K562 (cell line): Measurements from ENCODE around the gene TGFBR2. TPM values are rescaled to one million over a fixed set of nuclear protein-coding genes. Genes with fewer than 3 reads are reported as not detected.

Experiments used
- ATAC-seq: fragments of 200-7000 bp; cut with Tn5 transposase; 3 replicates; pipeline ENCODE4 v1.9.1; 2020; ENCODE audit warnings: moderate library complexity
- BruUV-seq: library from RNA; stranded (reverse); fragments of 400-500 nt; replicated peaks from 2 replicates; lab custom pipeline; 2021; lab: Mats Ljungman, UMichigan
- CTCF ChIA-PET: fragments of 300-600 bp; formaldehyde crosslinking; extraction: SDS; loops from one replicate; lab custom pipeline; 2021; ENCODE audit warnings: low intra/inter-chr PET ratio; lab: Yijun Ruan, JAX
- POLR2A ChIA-PET: fragments of 300-600, 350-650 bp; sonication (Branson Sonifier 250); formaldehyde crosslinking; extraction: SDS; loops from one replicate; lab custom pipeline; 2021; ENCODE audit warnings: antibody characterized with exemption, inconsistent platforms; lab: Yijun Ruan, JAX
- DNase-seq, 4 experiments: peaks; one replicate each; pipeline versions ENCODE4 v3.0.0 to v3.0.0-alpha.2; 2011 to 2018; ENCODE audit warnings: low spot score in 3 of 4, mixed read lengths in 3 of 4; ENCODE audit errors: extremely low read depth in 1 of 4
- FAIRE-seq: peaks from 2 replicates; lab custom pipeline; 2011; peaks lifted over from hg19 to GRCh38; lab: Jason Lieb, UNC
- H2AFZ ChIP-seq: 2 replicates; pipeline ENCODE4 v1.6.0; 2011; ENCODE audit warnings: low read depth, low read length, control low read depth, inconsistent platforms
- H3K27ac ChIP-seq: fragments of 200-600 bp; 3 replicates; pipeline ENCODE4 v1.8.0; 2011; ENCODE audit warnings: low read depth, mild to moderate bottlenecking, control low read depth, inconsistent platforms, low read length, moderate library complexity, mixed read lengths; ENCODE audit errors: extremely low read depth
- H3K27me3 ChIP-seq, 2 experiments: fragments of 300-600 bp in 1 of 2; 2 replicates in 1 of 2; 3 replicates in 1 of 2; pipeline versions ENCODE4 v1.6.0 to v1.8.0; 2011; ENCODE audit warnings: inconsistent platforms in 2 of 2, low read length in 2 of 2, mild to moderate bottlenecking in 1 of 2, mixed read lengths in 1 of 2, moderate library complexity in 1 of 2; ENCODE audit not compliant: control insufficient read depth in 2 of 2, insufficient read depth in 2 of 2
- H3K36me3 ChIP-seq: fragments of 300-600 bp; 3 replicates; pipeline ENCODE4 v1.8.0; 2011; ENCODE audit warnings: mild to moderate bottlenecking, low read length, inconsistent platforms; ENCODE audit not compliant: control insufficient read depth, insufficient read depth
- H3K4me1 ChIP-seq, 2 experiments: fragments of 200-600 bp in 1 of 2; replicated peaks in 1 of 2; 2 replicates in 1 of 2; 3 replicates in 1 of 2; pipeline versions ENCODE4 v1.5.1 to v1.8.0; 2011; ENCODE audit warnings: inconsistent platforms in 2 of 2, low read length in 2 of 2, mild to moderate bottlenecking in 1 of 2, mixed read lengths in 1 of 2, moderate library complexity in 1 of 2; ENCODE audit not compliant: control insufficient read depth in 2 of 2, insufficient read depth in 2 of 2
- H3K4me2 ChIP-seq: 2 replicates; pipeline ENCODE4 v1.6.1; 2011; ENCODE audit warnings: low read length, control low read depth, inconsistent platforms, mixed read lengths; ENCODE audit not compliant: insufficient read depth
- H3K4me3 ChIP-seq: fragments of 200-600 bp; sonication (generic), shearing (Covaris generic); 2 replicates; pipeline ENCODE4 v1.5.1; 2016; ENCODE audit warnings: control low read depth, inconsistent platforms
- H3K79me2 ChIP-seq: fragments of 200-600 bp; 3 replicates; pipeline ENCODE4 v1.8.0; 2011; ENCODE audit warnings: low read length, inconsistent platforms; ENCODE audit not compliant: control insufficient read depth, insufficient read depth
- H3K9ac ChIP-seq, 2 experiments: 2 replicates each; pipeline versions ENCODE4 v1.6.0 to v1.6.1; 2011; ENCODE audit warnings: low read depth in 2 of 2, low read length in 2 of 2, control low read depth in 1 of 2, inconsistent platforms in 1 of 2, mild to moderate bottlenecking in 1 of 2, mixed read lengths in 1 of 2; ENCODE audit not compliant: insufficient read depth in 1 of 2
- H3K9me1 ChIP-seq: one replicate; pipeline ENCODE4 v1.6.0; 2011; ENCODE audit warnings: inconsistent platforms, mild to moderate bottlenecking, low read length, moderate library complexity; ENCODE audit not compliant: control insufficient read depth, insufficient read depth
- H3K9me3 ChIP-seq: replicated peaks from 2 replicates; pipeline ENCODE4 v1.5.1; 2011; ENCODE audit warnings: low read depth, low read length, inconsistent platforms; ENCODE audit not compliant: control insufficient read depth, insufficient read depth
- H4K20me1 ChIP-seq: replicated peaks from 2 replicates; pipeline ENCODE4 v1.6.1; 2011; ENCODE audit warnings: low read length, inconsistent platforms, mixed read lengths; ENCODE audit not compliant: control insufficient read depth, insufficient read depth
- CBX2 ChIP-seq: fragments of 200-600 bp; sonication (generic); IDR thresholded peaks from one replicate; pipeline ENCODE4 v1.6.1; 2012; ENCODE audit warnings: mild to moderate bottlenecking, low read length, inconsistent platforms; ENCODE audit not compliant: insufficient read depth, poor library complexity, severe bottlenecking
- CEBPB ChIP-seq: fragments of 450-650 bp; IDR thresholded peaks from 2 replicates; pipeline ENCODE4 v1.6.1; 2016; ENCODE audit warnings: missing genetic modification characterization, missing compliant biosample characterization
- CEBPG ChIP-seq, 3 experiments: fragments of 200-800 bp in 1 of 3; sonication (Bioruptor generic) in 1 of 3; sonication (generic) in 1 of 3; formaldehyde crosslinking in 1 of 3; IDR thresholded peaks in 2 of 3; conservative IDR thresholded peaks in 1 of 3; 2 replicates each; pipeline versions ENCODE4 v1.6.1 to v1.8.0; 2016 to 2022; ENCODE audit warnings: missing compliant biosample characterization in 2 of 3, missing genetic modification characterization in 2 of 3, mild to moderate bottlenecking in 1 of 3, missing genetic modification reagents in 1 of 3
- ETV6 ChIP-seq, 3 experiments: fragments of 150-350 bp in 1 of 3; sonication (generic) in 1 of 3; formaldehyde crosslinking in 1 of 3; IDR thresholded peaks; 2 replicates each; pipeline versions ENCODE4 v1.6.1 to v1.8.0; 2014 to 2022; ENCODE audit warnings: borderline replicate concordance in 2 of 3, low read depth in 2 of 3, antibody characterized with exemption in 1 of 3, low read length in 1 of 3, mild to moderate bottlenecking in 1 of 3, missing genetic modification reagents in 1 of 3
- FUS ChIP-seq: fragments of 200-400 bp; formaldehyde crosslinking; optimal IDR thresholded peaks from 2 replicates; pipeline ENCODE3; 2017; ENCODE audit warnings: low read depth, low read length
- KAT8 ChIP-seq: fragments of 450-650 bp; IDR thresholded peaks from 2 replicates; pipeline ENCODE4 v1.6.1; 2016; ENCODE audit warnings: low read depth, mild to moderate bottlenecking
- NFE2L1 ChIP-seq: fragments of 450-650 bp; IDR thresholded peaks from 2 replicates; pipeline ENCODE4 v1.6.1; 2016; ENCODE audit warnings: missing genetic modification characterization, low read depth, mild to moderate bottlenecking, missing compliant biosample characterization, moderate library complexity, borderline replicate concordance
- NFXL1 ChIP-seq: fragments of 450-650 bp; formaldehyde crosslinking; IDR thresholded peaks from 2 replicates; pipeline ENCODE4 v1.4.0; 2021; ENCODE audit warnings: mild to moderate bottlenecking
- NFYB ChIP-seq: IDR thresholded peaks from 2 replicates; pipeline ENCODE4 v1.6.1; 2011; ENCODE audit warnings: mild to moderate bottlenecking, moderate library complexity; ENCODE audit not compliant: insufficient read length; ENCODE audit errors: extremely low read depth
- PCBP2 ChIP-seq: fragments of 200-400 bp; formaldehyde crosslinking; IDR thresholded peaks from 2 replicates; pipeline ENCODE4 v1.6.1; 2018; ENCODE audit warnings: low read length, low read depth, mild to moderate bottlenecking, moderate library complexity; ENCODE audit not compliant: poor library complexity, severe bottlenecking
- PHF8 ChIP-seq: fragments of 200-600 bp; sonication (generic); IDR thresholded peaks from 2 replicates; pipeline ENCODE4 v1.6.1; 2012; ENCODE audit warnings: mixed run types, mild to moderate bottlenecking, inconsistent platforms, low read length, moderate library complexity, borderline replicate concordance
- POLR3G ChIP-seq: IDR thresholded peaks from 2 replicates; pipeline ENCODE4 v1.6.1; 2011; ENCODE audit not compliant: insufficient read length, insufficient replicate concordance; ENCODE audit errors: extremely low read depth
- RBM25 ChIP-seq: fragments of 200-400 bp; formaldehyde crosslinking; IDR thresholded peaks from 2 replicates; pipeline ENCODE4 v1.6.1; 2018; ENCODE audit warnings: low read length, low read depth, moderate library complexity; ENCODE audit not compliant: severe bottlenecking
- TAF7 ChIP-seq: fragments of 450-650 bp; IDR thresholded peaks from 2 replicates; pipeline ENCODE4 v1.6.1; 2016; ENCODE audit warnings: missing genetic modification characterization, missing compliant biosample characterization
- TCF3 ChIP-seq: sonication (generic); formaldehyde crosslinking; IDR thresholded peaks from 2 replicates; pipeline ENCODE4 v1.4.0; 2020; ENCODE audit warnings: mild to moderate bottlenecking, missing genetic modification reagents
- ZNF696 ChIP-seq: fragments of 250-450 bp; sonication (Bioruptor Pico); conservative IDR thresholded peaks from 2 replicates; pipeline ENCODE4 v1.4.0; 2020; ENCODE audit warnings: mild to moderate bottlenecking, moderate library complexity
- WGBS: fragments of 100-300 bp; shearing (Covaris generic); methylation state at CpG from one replicate; pipeline ENCODE4 v1.1.6; 2016; ENCODE audit warnings: low coverage, mixed read lengths; ENCODE audit not compliant: insufficient coverage; ENCODE audit errors: missing lambda C conversion rate; 5-methylcytosine and 5-hydroxymethylcytosine counted together
- in situ Hi-C: fragments of 300-500 bp; cut with MboI; formaldehyde crosslinking; loops from 4 replicates; pipeline ENCODE4 v1.15.0; 2018; ENCODE audit warnings: inconsistent platforms, mixed read lengths
- intact Hi-C: fragments of 100-400 bp; cut with micrococcal nuclease; formaldehyde crosslinking; loops from 2 replicates; pipeline ENCODE4 v1.14.2; 2022
- polyA plus RNA-seq, 8 experiments: library from polyadenylated mRNA; depleted of rRNA in 4 of 8; stranded (reverse) in 5 of 8; unstranded in 3 of 8; fragments of >200 nt; fragmentation: Nextera tagmentation in 2 of 8; fragmentation: Illumina TruSeq in 1 of 8; extraction: Ambion mirVana in 2 of 8; extraction: Trizol in 1 of 8; gene quantifications; 2 replicates each; pipeline versions ENCODE4 v1.2.1 to v1.2.3, GENCODE V29; 2011 to 2014; ENCODE audit warnings: inconsistent platforms in 1 of 8, missing spikeins in 1 of 8
- total RNA-seq, 7 experiments: library from RNA; depleted of rRNA in 6 of 7; stranded (reverse); fragments of >200 nt in 6 of 7; fragmentation: Illumina TruSeq in 2 of 7; extraction: Trizol in 2 of 7; gene quantifications; 2 replicates each; pipeline versions ENCODE4 v1.2.1 to v1.2.3, GENCODE V29; 2011 to 2021; ENCODE audit warnings: low replicate concordance in 1 of 7
- TF ChIP-seq, protein P1 (sequence below): fragments of 250-450 bp; sonication (Bioruptor Pico); IDR thresholded peaks from 2 replicates; pipeline ENCODE4 v1.4.0; 2020
- TF ChIP-seq, protein P2 (sequence below): sonication (generic); formaldehyde crosslinking; IDR thresholded peaks from 2 replicates; pipeline ENCODE4 v1.8.1; 2023; ENCODE audit warnings: mild to moderate bottlenecking, missing genetic modification reagents, moderate library complexity

Gene TGFBR2
- total and polyA plus RNA-seq, 9 of the 15 experiments (the other 6 are each of a cell fraction or from before 2014, with no cell fraction given): 0.11 to 0.84 (median 0.24) TPM

DNA sequence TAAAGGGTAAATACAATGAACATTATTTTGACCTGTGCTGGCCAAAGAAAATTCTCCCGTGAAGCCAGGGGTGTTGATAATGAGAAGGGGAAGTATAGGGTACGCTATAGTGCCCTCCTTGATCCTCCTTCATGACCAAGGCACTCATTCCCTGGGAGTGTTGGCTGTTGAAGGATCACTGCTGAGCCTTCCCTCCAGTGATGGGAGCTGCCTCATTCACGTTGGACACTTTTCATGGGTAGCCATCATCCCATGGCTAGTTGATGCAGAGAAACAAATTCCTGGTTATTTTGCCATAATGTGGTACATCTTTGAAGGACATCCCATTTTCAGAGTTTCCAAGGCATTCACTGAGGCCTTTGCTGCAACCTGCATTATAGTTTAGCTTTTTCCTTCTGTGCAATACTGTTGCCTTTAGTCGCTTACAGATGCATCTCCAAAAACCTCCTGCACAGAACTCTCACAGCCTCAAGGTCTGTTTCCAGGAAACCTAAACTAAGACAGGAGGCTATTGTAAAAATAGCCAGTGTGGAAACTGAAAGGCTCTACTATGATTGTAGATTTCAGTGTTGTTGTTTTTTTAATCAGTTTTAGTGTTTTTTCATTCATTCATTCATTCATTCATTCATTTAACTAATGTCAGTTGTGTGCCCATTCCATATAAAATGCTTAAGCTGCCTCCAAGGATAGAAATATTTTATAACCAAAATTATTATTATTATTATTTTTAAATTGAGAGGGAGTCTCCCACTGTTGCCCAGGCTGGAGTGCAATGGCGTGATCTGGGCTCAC, 40.8 kb downstream of the TGFBR2 start:
- 0% methylated on average over 5 of the region's 5 CpGs for WGBS
- TF ChIP-seq FUS (no peak), ZNF696 (CRISPR knock-in tag) (no peak), NFE2L1 (no peak), NFXL1 (no peak), TCF3 (CRISPR knock-in tag) (no peak), CEBPB (tag) (no peak), POLR3G (no peak), CEBPG (CRISPR knock-in tag; IDR thresholded peaks at IDR 0.05) (no peak), CEBPG (tag; conservative IDR thresholded peaks at IDR 0.05 in 1 of 2, IDR thresholded peaks at IDR 0.05 in 1 of 2) (no peak), TAF7 (tag) (no peak), KAT8 (no peak), PCBP2 (no peak), PHF8 (no peak), NFYB (no peak), ETV6 (IDR thresholded peaks at IDR 0.05; ENCODE audit: borderline replicate concordance in 1 of 2, low read depth in 2 of 2, low read length in 1 of 2) (no peak), ETV6 (CRISPR knock-in tag; IDR thresholded peaks at IDR 0.05; ENCODE audit: borderline replicate concordance) (no peak), RBM25 (no peak), CBX2 (no peak)
- TF ChIP-seq, protein P1, sequence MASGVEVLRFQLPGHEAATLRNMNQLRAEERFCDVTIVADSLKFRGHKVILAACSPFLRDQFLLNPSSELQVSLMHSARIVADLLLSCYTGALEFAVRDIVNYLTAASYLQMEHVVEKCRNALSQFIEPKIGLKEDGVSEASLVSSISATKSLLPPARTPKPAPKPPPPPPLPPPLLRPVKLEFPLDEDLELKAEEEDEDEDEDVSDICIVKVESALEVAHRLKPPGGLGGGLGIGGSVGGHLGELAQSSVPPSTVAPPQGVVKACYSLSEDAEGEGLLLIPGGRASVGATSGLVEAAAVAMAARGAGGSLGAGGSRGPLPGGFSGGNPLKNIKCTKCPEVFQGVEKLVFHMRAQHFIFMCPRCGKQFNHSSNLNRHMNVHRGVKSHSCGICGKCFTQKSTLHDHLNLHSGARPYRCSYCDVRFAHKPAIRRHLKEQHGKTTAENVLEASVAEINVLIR (CRISPR knock-in tag): no peak
- TF ChIP-seq, protein P2, sequence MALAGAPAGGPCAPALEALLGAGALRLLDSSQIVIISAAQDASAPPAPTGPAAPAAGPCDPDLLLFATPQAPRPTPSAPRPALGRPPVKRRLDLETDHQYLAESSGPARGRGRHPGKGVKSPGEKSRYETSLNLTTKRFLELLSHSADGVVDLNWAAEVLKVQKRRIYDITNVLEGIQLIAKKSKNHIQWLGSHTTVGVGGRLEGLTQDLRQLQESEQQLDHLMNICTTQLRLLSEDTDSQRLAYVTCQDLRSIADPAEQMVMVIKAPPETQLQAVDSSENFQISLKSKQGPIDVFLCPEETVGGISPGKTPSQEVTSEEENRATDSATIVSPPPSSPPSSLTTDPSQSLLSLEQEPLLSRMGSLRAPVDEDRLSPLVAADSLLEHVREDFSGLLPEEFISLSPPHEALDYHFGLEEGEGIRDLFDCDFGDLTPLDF (CRISPR knock-in tag): no peak
- ChIA-PET CTCF (no interaction called here), POLR2A (no interaction called here)
- Histone ChIP-seq H3K27ac (no peak overlapping the region), H3K79me2 (no peaks in the 10 kb centered on the region), H3K9me1 (no peaks in the 10 kb centered on the region), H3K36me3 (no peaks in the 10 kb centered on the region), H3K4me1 (no peaks in the 10 kb centered on the region), H3K4me3 (no peak overlapping the region), H3K4me2 (no peak overlapping the region), H3K9me3 (no peaks in the 10 kb centered on the region; the same call in 1 of the 2 replicates), H3K27me3 (no peaks in the 10 kb centered on the region), H2AFZ (no peak overlapping the region), H3K9ac (no peak overlapping the region), H4K20me1 (no peaks in the 10 kb centered on the region)
- DNase-seq: no peak
- ATAC-seq: no peak
- in situ Hi-C loops (no loop called here), intact Hi-C loops (no loop called here)
- no peak for FAIRE-seq
- no TSS peak for BruUV-seq
